HG03103 (cell line): ENCODE data around the gene GOLT1A.

Experiments used
- ATAC-seq: cut with Tn5 transposase; IDR thresholded peaks from one replicate; pipeline ENCODE4 v1.9.1; 2021; ENCODE audit warnings: low read depth; ENCODE audit not compliant: unreplicated experiment

Gene GOLT1A

DNA sequence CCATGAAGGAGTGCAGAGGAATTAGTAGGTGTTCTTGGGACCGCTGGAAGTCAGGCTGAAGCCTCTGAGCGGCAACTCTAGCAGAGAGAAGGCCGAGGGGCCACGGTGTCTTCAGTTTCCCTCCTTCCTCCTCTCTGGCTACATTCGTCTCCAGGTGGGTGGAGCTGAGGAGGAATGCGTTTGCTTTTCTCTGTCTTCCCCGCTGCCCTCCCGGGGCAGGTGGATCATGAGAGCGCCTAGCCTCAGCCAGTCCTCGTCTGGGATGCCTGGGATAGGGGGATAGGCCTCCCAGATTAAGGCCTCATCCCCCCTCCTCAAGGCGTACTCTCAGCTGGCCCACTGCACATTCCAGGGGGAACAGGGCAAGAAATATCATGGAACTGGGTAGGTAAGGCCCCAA is 7.5 kb upstream of the GOLT1A start:
- ATAC-seq: no peak

DNA sequence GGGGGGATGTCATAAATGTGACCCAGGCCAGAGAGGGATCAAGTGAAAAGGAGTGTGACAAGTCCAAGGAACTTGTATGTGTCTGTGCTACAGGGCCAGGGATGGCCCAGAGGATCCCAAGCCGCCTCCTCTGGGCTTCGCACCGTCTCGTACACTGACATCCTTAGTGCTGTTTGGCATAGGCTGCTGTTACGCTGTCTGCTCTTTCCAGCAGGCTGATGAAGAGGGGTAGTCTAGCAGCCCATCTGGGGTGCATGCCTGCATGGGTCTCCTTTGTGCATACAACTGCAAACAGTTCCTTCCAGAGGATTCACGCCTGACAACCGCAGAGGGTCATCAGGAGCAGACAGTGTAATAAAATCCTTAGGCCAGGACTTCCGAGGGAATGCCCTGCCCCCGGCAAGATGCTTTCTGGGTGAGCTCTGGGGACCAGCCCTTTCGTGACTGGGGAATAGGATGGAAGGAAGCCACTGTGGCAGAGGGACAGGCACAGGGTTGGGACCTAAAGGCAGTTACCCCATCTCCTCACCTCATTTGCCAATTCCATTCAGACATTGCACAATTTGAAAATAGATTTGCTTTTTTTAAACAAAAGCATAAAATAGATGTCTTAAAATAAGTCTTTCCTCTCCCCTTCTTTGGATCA is 6.3 kb upstream of the GOLT1A start:
- ATAC-seq: no peak

- no peak for ATAC-seq
Observed at GRCh38 chr1:204218552-204218951, 4.8 kb upstream of the GOLT1A start.

DNA sequence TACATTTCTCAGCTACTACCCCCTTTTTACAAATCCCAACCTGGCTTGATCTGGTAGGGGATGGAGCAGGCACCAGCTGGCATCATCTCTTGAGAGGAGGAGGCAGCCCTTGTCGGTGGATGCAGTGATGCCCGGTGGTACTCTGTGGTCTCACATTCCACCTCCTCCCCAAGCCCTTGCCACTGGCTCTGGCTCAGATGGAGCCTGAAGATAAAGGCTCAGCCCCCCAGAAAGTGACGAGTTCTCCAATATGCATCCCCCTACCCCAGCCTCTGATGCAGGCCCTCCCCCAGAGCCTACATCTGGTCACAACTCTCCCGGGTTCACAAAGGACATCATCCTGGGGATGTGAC is 3.8 kb upstream of the GOLT1A start:
- ATAC-seq: no peak

GRCh38 chr1:204216880-204217647 is 3.3 kb upstream of the GOLT1A start:
- no peak for ATAC-seq

DNA sequence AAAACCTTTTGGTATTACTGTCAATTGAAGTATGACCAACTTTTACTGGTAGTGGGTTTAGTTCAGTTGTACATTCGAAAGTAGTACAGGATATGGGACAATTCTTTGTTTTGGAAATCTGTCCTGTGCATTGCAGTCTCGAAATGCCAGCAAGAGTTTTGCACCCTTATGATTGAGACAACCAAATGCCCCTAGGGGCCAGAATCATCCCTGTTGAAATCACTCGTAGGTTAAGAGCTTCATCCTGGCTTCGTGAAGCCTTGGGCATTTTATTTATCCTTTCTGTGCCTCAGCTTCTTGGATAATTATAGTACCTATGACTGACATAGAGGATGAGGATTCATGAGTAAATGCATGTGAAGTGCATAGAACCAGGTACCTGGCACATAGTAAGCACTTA is 2.4 kb upstream of the GOLT1A start:
- ATAC-seq: no peak

DNA sequence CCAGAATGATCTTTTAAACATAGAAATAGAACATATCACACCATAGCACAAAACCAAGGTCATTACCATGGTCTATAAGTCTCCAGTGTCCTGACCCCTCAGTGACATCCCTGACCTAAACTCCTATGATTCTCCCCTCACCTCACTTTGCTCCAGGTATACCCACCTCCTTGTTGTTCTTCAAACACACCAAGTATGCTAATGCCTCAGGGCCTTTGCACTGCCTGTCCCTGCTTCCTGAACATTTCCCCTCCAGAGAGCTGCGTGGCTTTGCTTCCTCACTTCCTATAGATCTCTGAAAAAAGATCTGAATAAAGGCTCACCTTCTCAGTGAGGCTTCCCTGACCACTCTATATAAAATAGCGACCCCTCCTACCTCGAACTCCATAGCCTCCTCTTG is 1.1 kb downstream of the GOLT1A start:
- ATAC-seq: no peak

GRCh38 chr1:204211046-204211445 is 2.7 kb downstream of the GOLT1A start:
- no peak for ATAC-seq

GRCh38 chr1:204207136-204207616 is 6.6 kb downstream of the GOLT1A start:
- ATAC-seq: no peak

DNA sequence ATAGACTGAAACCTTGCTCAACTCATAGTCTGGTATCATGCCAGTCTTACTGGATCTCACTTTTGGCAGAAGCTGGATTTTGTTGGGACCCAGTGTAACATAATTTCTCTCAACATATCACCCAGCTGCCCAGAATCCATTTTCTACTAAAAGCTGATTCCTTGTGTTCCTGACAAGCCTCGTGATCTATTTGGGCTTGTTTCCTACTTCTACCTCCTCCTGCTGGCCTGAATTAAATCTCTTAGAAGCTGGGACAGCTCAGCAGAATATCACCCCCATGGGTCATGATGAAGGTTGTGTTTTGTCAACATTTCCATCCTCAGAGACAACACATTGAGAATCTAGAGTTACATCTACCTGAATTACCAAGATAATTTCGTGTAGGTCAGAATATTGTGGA is 7.7 kb downstream of the GOLT1A start:
- ATAC-seq: no peak

- ATAC-seq: no peak
Observed at GRCh38 chr1:204205486-204205885, 8.3 kb downstream of the GOLT1A start.

- ATAC-seq: no peak
Observed at GRCh38 chr1:204204944-204205343, 8.8 kb downstream of the GOLT1A start.

DNA sequence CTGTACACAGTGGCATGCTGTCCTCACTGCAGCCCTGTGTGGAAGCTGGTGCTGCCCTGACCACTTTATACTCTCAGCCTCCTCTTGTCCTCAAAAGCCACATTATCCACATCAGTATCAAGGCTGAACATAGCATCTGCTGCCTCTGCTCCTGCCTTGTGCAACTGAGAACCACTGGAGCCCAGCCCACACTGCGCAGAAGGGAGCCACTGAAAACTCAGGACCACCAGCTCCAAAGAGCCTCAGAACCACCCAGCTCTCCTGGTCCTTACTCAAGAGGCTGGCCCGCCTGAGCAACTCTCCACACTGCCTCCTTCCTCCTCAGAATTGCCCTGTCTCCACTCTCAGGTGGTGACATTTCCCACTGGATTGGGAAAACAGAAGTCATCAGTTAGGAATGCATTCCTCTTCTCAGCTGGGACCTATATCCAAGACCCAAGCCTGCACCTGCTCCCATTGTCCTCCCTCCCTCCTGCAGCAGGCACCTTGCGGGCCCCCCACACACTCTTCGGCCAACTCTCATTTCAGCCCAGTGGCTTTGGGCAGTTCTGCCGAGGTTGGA is 10.5 kb downstream of the GOLT1A start:
- no peak for ATAC-seq

GRCh38 chr1:204202481-204202880 is 11.3 kb downstream of the GOLT1A start:
- ATAC-seq: no peak

- no peak for ATAC-seq
Observed at GRCh38 chr1:204201348-204202040, 12.3 kb downstream of the GOLT1A start.

- no peak for ATAC-seq
Observed at GRCh38 chr1:204199579-204199978, 14.2 kb downstream of the GOLT1A start.

GRCh38 chr1:204198348-204199340 is 15.1 kb downstream of the GOLT1A start:
- no peak for ATAC-seq

DNA sequence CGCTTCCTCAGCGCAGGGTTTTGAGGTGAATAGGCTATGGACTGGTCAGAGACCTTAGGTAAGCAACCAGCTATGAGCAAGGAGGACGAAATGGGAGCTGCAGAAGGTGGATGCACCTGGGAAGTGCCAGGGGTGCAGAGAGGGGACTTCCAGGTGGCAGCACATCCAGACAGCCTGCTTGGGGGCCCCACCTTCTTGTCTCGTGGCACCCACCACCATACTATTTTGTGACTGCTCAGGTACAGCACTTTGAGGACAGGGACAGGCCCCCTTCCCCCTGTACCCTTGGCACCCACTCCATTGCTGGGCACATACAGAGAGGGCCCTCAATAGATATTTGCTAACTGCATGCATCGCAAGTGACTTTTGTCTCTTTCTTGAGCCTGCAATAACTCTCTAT is 16.7 kb downstream of the GOLT1A start:
- no peak for ATAC-seq

DNA sequence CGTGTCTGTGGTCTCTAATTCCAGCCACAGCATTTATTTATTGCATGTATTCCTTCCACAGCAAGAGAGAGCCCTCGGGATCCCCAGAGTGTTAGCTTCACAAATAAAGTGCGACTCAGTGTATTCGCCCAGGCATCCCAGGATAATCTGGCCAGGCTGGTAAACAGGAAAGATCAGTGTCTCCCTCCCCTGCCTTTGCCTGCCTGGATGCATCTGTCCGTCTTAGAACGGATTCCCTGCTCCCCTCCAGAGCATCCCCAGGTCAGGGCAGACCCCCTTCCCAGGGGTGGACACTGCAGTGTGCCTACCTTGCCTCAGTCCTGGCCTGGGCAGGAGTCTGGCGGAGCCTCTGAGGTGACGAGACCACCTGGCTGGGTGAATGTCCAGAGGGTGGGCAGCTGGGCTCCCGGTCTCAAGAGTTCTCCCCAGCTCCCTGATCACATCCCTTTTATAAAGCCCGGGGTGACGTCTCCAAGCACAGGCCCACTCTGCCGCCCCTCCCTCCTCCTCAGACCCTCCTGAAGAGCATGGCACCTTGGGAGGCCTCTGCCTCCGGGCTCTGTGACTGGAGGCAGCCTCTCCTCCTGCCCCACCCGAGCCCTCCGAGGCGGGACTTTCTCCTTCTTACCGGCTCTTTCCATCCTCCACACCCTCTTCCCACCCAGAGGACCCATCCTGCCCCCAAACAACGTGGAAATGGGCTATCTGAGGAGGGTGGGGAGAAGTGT is 17.6 kb downstream of the GOLT1A start, which contains the start of gene KISS1:
Gene KISS1 (minus strand): TSS at position 424 of the 728 bp plus-strand sequence. CDS start 3,615 bp downstream, outside the sequence.
- no peak for ATAC-seq
